ENCODE results near the gene SLC5A1. TPM values are rescaled to one million over a fixed set of nuclear protein-coding genes. Genes with fewer than 3 reads are reported as not detected.

The SLC5A1 gene
- total and polyA plus RNA-seq, 3 donors from 2014 or later = 3.5 to 4.8 (median 4.0) TPM

DNA sequence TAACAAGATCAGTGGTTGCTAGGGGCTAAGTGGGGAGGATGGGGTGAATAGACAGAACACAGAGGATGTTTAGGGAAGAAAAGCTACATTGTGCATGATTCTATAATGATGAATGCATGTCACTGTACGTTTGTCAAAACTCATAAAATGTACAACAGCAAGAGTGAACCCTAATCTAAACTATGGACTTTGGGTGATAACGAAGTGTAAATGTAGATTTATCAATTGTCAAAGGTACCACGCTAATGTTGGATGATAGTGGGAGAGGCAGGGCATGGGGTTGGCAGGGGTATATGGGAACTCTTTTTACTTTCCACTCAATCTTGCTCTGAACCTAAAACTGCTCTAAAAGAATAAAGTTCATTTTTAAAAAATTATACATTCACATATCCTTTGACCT, 21.3 kb upstream of the SLC5A1 start:
- Histone ChIP-seq H3K27me3 (no peaks in the 10 kb centered on the region), H3K4me3 (no peak overlapping the region), H3K4me1 (no peaks in the 10 kb centered on the region), H3K36me3 (ENCODE audit: low read depth, missing control alignments) (no peaks in the 10 kb centered on the region), H3K27ac (no peak overlapping the region), H3K9me3 (no peaks in the 10 kb centered on the region)
- DNase-seq = no peak
- 64 to 82% methylated on average over 3 of the region's 3 CpGs for WGBS, 2 donors
- intact Hi-C loops (cut with DNase I; ENCODE audit: low total_unique reads) = no loop called here
- no peak for TF ChIP-seq POLR2A (IDR thresholded peaks at IDR 0.05)
- TF ChIP-seq, protein P1, sequence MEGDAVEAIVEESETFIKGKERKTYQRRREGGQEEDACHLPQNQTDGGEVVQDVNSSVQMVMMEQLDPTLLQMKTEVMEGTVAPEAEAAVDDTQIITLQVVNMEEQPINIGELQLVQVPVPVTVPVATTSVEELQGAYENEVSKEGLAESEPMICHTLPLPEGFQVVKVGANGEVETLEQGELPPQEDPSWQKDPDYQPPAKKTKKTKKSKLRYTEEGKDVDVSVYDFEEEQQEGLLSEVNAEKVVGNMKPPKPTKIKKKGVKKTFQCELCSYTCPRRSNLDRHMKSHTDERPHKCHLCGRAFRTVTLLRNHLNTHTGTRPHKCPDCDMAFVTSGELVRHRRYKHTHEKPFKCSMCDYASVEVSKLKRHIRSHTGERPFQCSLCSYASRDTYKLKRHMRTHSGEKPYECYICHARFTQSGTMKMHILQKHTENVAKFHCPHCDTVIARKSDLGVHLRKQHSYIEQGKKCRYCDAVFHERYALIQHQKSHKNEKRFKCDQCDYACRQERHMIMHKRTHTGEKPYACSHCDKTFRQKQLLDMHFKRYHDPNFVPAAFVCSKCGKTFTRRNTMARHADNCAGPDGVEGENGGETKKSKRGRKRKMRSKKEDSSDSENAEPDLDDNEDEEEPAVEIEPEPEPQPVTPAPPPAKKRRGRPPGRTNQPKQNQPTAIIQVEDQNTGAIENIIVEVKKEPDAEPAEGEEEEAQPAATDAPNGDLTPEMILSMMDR (IDR thresholded peaks at IDR 0.05) = no peak

DNA sequence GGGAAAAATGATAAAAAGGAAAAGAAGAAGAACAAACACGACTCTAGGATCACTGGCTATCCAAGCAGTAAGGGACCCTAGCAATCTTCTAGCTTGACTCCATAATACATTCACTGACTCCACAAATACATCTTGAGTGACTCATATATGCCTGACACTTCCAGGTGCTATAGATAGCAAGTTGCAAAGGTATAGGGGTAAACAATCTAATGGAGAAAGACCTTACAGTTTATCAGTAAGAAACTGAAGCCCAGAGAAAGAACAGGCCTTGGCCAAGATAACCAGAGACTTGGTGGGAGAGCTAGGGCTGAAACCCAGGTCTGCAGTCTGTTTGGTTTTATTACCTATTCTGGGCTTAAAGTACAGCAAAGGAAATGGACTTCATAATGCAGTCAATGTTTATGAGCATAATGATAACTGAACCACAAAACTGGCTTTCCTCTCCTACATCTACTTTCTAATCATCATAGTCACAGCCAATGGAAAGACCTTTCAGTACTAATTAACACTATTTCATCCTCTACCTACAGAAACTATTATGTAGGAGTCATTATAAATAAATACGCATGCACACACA, 19.7 kb upstream of the SLC5A1 start:
- Histone ChIP-seq H3K4me3 (no peak overlapping the region), H3K27ac (no peak overlapping the region), H3K27me3 (no peaks in the 10 kb centered on the region), H3K9me3 (no peaks in the 10 kb centered on the region), H3K36me3 (ENCODE audit: low read depth, missing control alignments) (no peaks in the 10 kb centered on the region), H3K4me1 (no peaks in the 10 kb centered on the region)
- intact Hi-C loops (cut with DNase I; ENCODE audit: low total_unique reads) = no loop called here
- no peak for TF ChIP-seq POLR2A (IDR thresholded peaks at IDR 0.05)
- TF ChIP-seq, protein P1 (IDR thresholded peaks at IDR 0.05) = no peak
- DNase-seq = no peak
- 84% methylated on average over 2 of the region's 2 CpGs for WGBS, 2 donors

DNA sequence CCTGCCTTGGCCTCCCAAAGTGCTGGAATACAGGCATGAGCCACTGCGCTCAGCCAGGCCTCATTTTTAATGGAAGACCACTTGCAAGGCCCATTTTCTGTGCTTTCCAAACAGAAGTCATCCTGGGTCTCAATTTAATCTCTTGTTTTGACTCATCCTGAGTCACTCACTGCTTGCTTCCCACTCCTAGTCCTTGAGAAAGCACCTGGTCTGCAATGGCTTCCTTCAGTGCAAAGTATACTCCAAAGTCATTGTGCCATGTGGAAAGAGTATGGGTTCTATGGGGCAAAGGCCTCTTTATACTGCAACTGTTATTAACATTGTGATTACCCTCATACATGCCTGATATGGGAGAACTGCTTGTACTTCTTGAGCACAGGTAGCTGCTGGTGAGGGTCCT, 18.3 kb upstream of the SLC5A1 start:
- WGBS, 2 donors = 76 to 100% methylated on average over 1 of the region's 1 CpG
- TF ChIP-seq, protein P1 (IDR thresholded peaks at IDR 0.05) = no peak
- no peak for TF ChIP-seq POLR2A (IDR thresholded peaks at IDR 0.05)
- Histone ChIP-seq H3K9me3 (no peaks in the 10 kb centered on the region), H3K27me3 (no peaks in the 10 kb centered on the region), H3K36me3 (ENCODE audit: low read depth, missing control alignments) (no peaks in the 10 kb centered on the region), H3K4me1 (no peaks in the 10 kb centered on the region), H3K4me3 (no peak overlapping the region), H3K27ac (no peak overlapping the region)
- intact Hi-C loops (cut with DNase I; ENCODE audit: low total_unique reads) = no loop called here
- no peak for DNase-seq

DNA sequence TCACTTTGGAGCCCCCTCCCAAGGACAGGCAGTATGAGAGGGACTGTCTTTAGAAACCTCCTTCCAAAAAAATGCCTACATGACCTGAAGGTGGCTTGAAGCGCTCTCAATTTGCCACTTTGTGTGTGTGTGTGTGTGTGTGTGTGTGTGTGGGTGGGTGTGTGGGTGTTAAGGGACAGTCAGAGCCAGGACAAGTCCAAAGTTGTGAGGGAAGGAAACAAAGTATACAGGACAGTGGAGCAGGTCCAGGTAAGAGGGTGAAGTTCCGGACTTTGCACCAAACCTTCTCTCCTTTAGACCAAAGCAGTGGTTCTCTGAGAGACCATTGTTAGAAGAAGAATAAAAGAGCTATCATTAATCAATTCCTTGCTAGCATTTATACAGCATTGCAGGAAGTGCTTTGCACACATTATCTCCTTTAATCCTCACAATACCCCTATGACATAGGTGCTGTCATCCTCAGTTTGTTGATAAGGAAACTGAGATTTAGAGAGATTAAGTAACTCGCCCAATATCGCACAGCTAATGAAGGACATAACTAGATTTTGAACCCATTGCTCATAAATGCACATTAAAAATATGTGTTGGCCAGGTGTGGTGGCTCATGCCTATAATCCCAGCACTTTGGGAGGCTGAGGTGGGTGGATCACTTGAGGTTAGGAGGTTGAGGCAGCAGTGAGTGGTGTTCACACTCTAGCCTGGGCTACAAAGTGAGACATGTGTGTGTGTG, 12.4 kb upstream of the SLC5A1 start:
- 78 to 88% methylated on average over 4 of the region's 4 CpGs for WGBS, 2 donors
- Histone ChIP-seq H3K36me3 (ENCODE audit: low read depth, missing control alignments) (no peaks in the 10 kb centered on the region), H3K4me3 (no peak overlapping the region), H3K27ac (no peak overlapping the region), H3K4me1 (no peaks in the 10 kb centered on the region), H3K9me3 (no peaks in the 10 kb centered on the region), H3K27me3 (no peaks in the 10 kb centered on the region)
- intact Hi-C loops (cut with DNase I; ENCODE audit: low total_unique reads) = no loop called here
- no peak for DNase-seq
- no peak for TF ChIP-seq POLR2A (IDR thresholded peaks at IDR 0.05)
- TF ChIP-seq, protein P1 (IDR thresholded peaks at IDR 0.05) = no peak

DNA sequence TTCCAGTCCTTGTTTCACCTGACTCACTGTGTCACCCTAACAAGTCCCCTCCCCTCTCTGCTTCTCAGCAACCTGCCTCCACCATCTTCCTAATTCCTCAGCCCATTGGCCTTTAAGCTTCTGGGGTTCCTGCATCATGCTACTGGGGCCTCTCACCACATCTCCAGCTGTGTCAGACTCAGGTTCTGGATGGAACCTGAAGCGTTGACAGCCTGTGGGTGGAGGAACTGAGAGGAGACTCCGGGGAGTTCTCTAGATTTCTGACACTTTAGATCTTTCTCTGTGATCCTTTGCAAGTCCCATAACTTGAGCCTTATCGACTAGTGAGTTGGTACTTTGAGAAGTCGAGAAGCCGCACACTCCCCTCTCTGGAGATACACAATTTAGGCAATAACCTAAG, 11.6 kb upstream of the SLC5A1 start:
- Histone ChIP-seq H3K36me3 (ENCODE audit: low read depth, missing control alignments) (no peaks in the 10 kb centered on the region), H3K27me3 (no peaks in the 10 kb centered on the region), H3K4me3 (no peak overlapping the region), H3K27ac (no peak overlapping the region), H3K9me3 (no peaks in the 10 kb centered on the region), H3K4me1 (no peaks in the 10 kb centered on the region)
- 86 to 89% methylated on average over 5 of the region's 5 CpGs for WGBS, 2 donors
- intact Hi-C loops (cut with DNase I; ENCODE audit: low total_unique reads) = no loop called here
- TF ChIP-seq, protein P1 (IDR thresholded peaks at IDR 0.05) = no peak
- TF ChIP-seq POLR2A (IDR thresholded peaks at IDR 0.05) = no peak
- no peak for DNase-seq
